Activated CD4-positive, CD25-positive, alpha-beta regulatory T cell treated with anti-CD3 and anti-CD28 coated beads, Interleukin-2, amount 50 U/mL, for 16 hours (primary cell): ENCODE results near the gene ATG7.

Source experiments
- DNase-seq: peaks from one replicate; pipeline ENCODE4 v3.0.0-alpha.2; 2020; ENCODE audit warnings: low read depth, low spot score

Gene ATG7

DNA sequence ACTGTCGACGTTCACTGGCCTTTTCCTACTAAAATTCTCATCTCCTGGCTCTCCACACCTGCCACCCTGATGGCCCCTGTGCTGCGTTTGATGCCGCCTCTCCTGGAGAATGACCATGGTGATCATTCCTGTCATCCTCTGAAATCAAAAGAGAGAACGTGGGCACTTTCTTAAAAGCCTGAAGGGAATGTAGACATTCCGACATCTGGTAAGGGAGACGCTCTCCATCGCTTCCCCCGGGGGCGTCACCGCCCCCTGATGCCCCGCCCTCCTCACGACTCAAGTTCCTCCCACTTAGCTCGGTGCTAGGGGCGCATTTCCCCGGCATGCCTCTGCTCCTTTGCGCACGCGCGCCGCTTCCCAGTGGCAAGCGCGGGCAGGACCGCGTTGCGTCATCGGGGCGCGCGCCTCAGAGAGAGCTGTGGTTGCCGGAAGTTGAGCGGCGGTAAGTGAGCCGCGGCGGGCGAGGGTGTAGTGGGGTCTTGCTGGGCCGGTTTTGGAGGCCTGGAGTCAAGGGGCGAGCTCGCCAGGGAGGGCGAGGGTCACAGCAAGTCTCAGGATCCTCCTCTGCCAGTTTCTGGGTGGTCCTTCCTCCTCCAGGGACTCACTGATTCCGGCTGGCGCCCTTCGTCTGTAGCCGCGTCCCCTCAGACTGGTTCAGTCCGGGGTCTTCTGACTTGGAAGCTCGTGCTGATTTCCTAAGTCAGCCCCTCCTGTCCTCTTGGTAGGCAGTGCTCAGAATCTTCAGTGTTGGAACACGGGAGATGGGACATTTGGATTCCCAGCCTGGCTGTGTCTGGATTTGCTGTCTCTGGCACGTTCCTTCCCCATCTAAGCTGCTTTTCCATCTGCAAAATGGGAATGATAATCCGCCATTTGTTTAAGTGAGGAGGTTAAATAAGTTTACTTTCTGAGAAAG is at the start of gene ATG7:
TSS of gene ATG7 (plus strand) at position 412 of the 919 bp plus-strand sequence. CDS start 26,299 bp downstream, outside the sequence.
- DNase-seq, result peak; percentile 96

- no peak for DNase-seq
Observed at GRCh38 chr3:11224010-11224409, 48.2 kb upstream of the ATG7 start.

DNA sequence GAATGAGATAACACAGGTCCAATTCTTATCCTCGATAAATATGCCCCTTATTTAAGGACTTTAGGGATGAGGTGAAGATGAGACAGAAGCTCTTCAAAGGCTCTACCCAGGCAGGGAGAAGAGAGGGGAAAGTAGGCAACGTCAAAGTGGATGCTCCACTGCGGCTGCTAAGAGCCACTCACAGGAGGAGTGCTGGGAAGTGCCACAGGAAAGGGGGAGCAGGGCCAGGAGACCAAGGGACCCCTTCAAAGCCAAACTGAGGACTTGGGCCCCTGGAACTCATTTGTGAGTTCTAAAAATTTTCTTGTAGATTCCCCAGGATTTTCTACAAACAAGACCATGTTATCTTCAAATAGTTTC is 47.3 kb upstream of the ATG7 start:
- no peak for DNase-seq

DNA sequence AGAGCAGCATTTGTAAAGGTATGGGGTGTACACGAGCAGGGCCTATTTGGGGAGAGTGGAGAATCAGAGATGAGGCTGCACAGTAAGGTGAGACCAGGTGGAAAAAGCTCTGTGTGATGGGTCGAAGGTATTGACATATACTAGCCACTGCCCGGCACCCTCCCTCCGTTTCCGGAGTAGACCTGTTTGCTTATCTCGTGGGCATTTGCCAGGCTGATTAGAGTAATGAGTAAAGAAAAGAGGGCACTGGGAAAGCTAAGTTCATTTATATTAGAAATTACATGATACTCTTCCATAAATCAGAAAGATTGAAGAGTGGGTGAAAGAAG is 46.2 kb upstream of the ATG7 start:
- DNase-seq, result no peak

DNA sequence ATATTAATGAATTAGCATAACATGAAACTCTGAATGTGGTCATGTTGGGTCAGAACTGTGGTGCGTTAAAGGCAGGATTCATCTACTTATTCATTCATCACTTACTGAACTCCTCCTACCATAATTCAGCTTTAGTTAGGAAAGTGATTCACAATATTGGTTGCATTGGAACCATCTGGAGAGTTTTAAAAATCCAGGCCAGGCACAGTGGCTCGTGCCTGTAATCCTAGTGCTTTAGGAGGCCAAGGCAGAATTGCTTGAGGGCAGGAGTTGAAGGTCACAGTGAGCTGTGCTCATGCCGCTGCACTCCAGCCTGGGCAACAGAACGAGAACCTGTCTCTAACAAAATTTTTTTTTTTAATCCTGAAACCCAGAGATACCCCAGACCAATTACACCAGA is 44.2 kb upstream of the ATG7 start:
- no peak for DNase-seq

GRCh38 chr3:11230125-11230524 is 42.1 kb upstream of the ATG7 start:
- DNase-seq, result no peak

- no peak for DNase-seq
Observed at GRCh38 chr3:11230832-11231231, 41.4 kb upstream of the ATG7 start.

DNA sequence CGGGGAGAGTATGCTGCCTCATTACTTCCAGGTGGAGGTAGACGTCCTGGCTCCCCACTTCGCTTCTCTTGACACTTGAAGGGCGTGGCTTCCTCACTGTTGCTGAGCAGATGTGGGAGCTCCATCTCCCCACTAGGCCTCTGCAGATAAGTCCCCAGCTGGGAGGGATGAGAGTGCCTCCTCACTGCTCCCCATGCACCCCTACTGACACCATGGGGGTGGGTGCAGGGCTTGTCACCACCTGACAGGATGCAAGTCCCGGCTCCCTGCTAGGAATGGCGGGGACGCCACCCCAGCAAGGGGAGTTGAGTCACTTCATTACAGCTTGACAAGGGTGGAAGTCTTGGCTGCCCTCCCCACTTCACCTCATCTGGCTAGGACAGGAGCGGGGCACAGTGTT is 36.8 kb upstream of the ATG7 start:
- no peak for DNase-seq

- DNase-seq, result peak; percentile 60
Observed at GRCh38 chr3:11236588-11237461, 35.4 kb upstream of the ATG7 start.

DNA sequence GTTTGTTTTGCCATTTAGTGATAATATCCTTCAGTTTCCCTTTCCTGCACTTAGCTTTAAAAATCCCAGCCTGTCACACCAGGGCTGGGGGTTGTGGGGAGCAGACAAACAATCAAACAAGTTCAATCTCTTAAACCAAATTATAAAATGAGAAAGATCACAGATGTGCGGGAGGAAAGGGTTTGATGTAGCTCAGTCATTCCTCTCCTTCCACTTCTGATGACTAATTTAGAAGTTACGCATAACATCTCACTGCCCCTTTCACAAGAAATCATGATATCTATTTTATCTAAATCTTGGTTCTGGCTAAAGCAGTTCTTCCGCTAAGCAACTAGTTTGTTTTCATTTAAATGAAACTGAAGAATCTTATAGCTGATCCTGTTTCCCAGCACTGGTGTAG is 34.1 kb upstream of the ATG7 start:
- DNase-seq, result no peak

GRCh38 chr3:11238880-11239279 is 33.3 kb upstream of the ATG7 start:
- DNase-seq, result no peak

GRCh38 chr3:11239796-11240195 is 32.4 kb upstream of the ATG7 start:
- DNase-seq, result no peak

DNA sequence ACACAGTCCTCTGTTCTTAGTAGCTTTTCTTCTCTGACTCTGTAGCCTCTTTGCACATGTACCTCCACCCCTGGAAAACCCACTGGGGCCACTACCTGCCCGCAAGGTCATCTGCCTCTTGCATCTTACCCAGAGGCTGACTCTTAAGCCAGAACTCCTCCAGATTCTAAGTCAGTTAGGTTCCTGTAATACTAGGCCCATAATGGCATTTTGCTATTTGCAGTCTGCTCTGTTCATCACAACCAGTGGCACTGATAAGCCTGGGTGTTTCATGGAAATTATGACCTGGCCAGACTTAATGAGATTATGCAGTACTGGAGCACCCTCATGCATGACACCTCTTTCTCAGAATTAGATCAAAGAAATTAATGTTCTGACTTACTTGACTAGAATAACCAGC is 31.7 kb upstream of the ATG7 start:
- DNase-seq, result no peak

DNA sequence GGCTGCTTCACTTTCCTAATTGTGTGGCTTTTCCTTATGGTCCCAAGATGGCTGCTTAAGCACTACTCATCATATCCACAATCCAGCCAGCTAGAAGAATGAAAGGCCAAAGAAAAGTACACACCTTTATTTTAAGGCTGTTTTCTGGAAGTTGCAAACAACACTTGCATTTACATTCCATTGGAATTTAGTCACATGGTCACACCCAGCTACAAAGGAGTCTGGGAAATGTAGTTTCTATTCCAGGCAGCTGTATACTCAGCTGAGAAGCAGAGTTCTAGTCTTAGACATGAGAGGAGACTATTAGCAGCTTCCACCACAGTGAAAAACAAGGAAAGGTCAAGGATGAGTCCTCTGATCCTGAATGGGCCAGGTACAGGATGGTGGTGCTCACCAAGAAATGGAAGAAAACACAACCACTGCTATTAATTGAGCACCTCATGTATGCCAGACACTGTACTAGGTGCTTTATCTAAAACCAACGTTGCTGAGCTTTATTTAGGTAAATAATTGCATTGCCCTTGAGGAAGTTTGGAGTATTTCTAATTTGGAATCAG is 28.0 kb upstream of the ATG7 start:
- DNase-seq, result no peak

GRCh38 chr3:11245276-11245675 is 26.9 kb upstream of the ATG7 start:
- no peak for DNase-seq

GRCh38 chr3:11245827-11246662 is 26.2 kb upstream of the ATG7 start:
- DNase-seq, result no peak

- no peak for DNase-seq
Observed at GRCh38 chr3:11246663-11246970, 25.6 kb upstream of the ATG7 start.

GRCh38 chr3:11247362-11247761 is 24.8 kb upstream of the ATG7 start:
- no peak for DNase-seq

- no peak for DNase-seq
Observed at GRCh38 chr3:11248596-11248995, 23.6 kb upstream of the ATG7 start.

- no peak for DNase-seq
Observed at GRCh38 chr3:11250902-11251806, 21.0 kb upstream of the ATG7 start.

GRCh38 chr3:11251807-11252176 is 20.4 kb upstream of the ATG7 start:
- DNase-seq, result no peak
